Measurements from ENCODE around the gene YY1.
A peak's percentile ranks its signal among the peaks of the same experiment; 100 is the strongest.
"Not testable (repeated sequence)": the region's sequence is repeated elsewhere in the genome, so short reads cannot be mapped to it uniquely, and the experiment has no call there.

The YY1 gene

DNA sequence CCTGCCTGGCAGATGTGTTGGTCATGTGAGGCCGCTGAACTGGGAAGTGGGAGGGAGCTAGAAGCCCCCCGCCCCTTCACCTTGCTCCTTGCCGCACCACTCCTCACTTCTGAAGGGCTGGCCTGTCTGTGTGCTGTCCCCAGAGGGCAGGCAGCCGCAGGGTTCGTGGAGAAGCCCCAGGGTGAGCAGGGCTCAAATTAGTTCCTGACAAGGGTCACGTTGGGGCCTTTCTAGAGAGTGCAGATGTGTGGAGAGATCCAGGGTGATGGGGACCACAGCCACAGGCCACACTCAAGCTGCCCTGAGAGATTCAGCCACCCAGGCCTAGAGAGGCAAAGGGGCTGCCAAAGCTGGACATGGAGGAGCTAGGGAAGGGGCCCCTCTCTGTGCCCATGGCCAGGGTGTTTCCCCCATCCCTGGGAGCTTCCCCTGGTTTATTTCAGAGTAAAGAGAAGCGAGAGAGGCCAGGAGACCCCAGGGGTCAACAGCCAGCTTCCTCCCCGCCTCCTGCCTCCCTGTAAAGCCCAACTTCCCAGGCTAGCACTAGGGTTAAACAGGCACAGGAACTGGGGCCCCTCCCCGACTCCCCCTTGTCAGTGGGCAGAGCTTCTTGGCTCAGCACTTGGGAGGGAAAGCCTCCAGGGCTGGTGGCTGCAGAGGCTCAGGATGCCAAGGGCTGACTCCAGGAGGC lies 51.1 kb downstream of the YY1 start:
- peak overlapping the region; percentile 20 for H3K27ac Mint-ChIP-seq
- no peak overlapping the region for H3K4me3 Mint-ChIP-seq
- no peaks in the 10 kb centered on the region for H3K9me3 Mint-ChIP-seq

DNA sequence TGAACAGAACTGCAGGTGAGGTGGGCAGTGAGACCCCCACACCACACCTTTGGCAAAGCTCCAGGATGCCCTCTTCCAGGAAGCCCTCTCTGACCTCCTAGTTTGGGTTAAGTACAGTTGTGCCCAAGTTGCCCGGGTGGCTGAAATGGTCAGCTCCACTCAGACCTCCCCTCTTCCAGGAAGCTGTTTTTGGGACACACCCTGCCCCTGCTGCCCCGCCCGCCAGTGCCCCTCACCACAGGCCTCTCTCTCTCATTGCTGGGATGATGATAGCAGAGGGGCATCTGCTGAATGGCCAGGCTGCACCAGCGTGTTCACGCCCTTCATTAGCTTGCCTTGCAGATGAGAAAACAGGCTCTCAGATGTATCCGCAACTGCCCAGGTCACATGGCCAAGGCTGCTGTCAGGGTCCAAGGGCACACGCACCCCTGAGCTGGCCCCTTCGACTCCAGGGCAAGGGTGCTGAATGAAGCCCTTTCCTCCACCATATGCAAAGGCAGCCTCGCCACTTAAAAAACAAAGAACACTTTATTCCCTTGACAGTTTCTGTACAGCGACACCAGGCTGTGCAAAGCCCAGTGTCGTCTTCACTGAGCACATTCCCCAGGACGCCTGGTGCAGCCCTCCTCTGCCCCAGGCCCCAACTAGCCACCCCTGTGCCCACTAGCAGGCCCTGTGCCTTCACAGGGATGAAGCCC lies 51.8 kb downstream of the YY1 start:
- Mint-ChIP-seq H3K27me3 (no peaks in the 10 kb centered on the region), H3K9me3 (no peaks in the 10 kb centered on the region), H3K27ac (peak overlapping the region; percentile 20), H3K4me1 (ENCODE audit: low read depth) (peaks cover 4% of the 10 kb centered on the region), H3K4me3 (no peak overlapping the region), H3K36me3 (ENCODE audit: low read depth) (peaks cover 15% of the 10 kb centered on the region)
- DNase-seq = no peak

More for the DNA sequence above, 51.1 kb downstream of the YY1 start:
- DNase-seq = peak; percentile 25
- Mint-ChIP-seq H3K27me3 (no peaks in the 10 kb centered on the region), H3K4me1 (ENCODE audit: low read depth) (peaks cover 5% of the 10 kb centered on the region), H3K36me3 (ENCODE audit: low read depth) (peaks cover 15% of the 10 kb centered on the region)

DNA sequence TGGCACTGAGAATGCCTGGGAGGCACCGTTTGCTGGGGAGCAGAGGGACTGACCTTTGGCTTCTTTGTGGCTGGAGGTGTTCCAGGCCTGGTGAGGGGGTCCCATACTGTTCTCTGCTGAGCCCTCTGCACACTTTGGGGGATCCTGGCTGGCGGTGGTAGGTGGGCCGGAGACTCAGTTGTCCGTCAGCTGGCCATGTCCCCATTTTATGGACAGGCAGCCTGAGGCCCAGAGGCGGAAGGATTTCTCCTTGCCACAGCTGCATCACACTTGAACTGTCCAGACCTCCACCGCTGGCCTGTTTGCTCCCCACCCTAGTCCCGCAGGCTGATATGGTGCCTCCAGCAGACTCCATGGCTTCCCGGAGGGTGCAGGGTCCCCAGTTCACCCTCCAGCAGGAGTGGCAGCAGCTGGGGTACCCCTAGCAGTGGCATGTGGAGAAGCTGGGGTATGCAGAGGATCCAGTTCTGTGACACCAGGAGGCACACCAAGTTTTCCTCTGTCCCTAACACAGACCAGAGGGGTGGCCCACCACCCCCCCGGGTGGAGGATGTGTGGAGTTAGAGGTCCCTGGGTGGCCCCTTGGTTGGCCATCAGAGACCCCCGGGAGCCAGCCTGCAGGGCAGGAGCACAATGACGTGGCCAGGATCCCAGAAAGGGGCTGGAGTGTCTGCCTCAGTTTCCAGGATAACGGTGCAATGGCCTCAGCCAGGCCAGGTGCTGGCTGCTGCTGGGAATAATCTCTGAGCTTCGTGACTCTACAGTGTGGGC lies 52.5 kb downstream of the YY1 start:
- DNase-seq = peak; percentile 22
- Mint-ChIP-seq H3K27ac (peak overlapping the region; percentile 37), H3K9me3 (no peaks in the 10 kb centered on the region), H3K4me1 (ENCODE audit: low read depth) (no peaks in the 10 kb centered on the region), H3K36me3 (ENCODE audit: low read depth) (peaks cover 15% of the 10 kb centered on the region), H3K27me3 (no peaks in the 10 kb centered on the region), H3K4me3 (no peak overlapping the region)

DNA sequence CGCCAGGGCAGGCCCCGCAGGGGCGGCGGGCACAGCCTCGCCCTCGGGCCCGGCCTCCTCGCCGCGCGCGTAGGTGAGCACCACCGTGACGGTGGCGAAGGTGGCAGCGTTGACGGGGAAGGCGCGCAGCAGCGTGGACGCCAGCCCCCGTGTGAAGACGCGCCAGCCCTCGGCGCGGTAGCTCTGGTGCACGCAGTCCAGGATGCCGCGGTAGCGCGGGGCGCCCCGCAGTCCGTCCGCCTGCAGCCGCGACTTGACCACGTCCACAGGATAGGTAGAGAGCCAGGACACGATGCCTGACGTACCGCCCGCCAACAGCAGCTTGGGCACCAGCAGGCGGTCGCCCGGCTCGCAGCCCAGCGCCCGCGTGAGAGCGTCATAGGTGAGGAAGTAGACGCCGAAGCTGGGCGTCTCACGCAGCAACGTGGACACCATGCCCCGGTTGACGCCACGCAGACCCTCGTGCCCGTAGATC lies 53.4 kb downstream of the YY1 start:
- Mint-ChIP-seq H3K4me1 (ENCODE audit: low read depth) (peaks cover 2% of the 10 kb centered on the region), H3K36me3 (ENCODE audit: low read depth) (peaks cover 18% of the 10 kb centered on the region), H3K9me3 (no peaks in the 10 kb centered on the region), H3K4me3 (no peak overlapping the region), H3K27ac (no peak overlapping the region), H3K27me3 (no peaks in the 10 kb centered on the region)
- DNase-seq = peak; percentile 23

DNA sequence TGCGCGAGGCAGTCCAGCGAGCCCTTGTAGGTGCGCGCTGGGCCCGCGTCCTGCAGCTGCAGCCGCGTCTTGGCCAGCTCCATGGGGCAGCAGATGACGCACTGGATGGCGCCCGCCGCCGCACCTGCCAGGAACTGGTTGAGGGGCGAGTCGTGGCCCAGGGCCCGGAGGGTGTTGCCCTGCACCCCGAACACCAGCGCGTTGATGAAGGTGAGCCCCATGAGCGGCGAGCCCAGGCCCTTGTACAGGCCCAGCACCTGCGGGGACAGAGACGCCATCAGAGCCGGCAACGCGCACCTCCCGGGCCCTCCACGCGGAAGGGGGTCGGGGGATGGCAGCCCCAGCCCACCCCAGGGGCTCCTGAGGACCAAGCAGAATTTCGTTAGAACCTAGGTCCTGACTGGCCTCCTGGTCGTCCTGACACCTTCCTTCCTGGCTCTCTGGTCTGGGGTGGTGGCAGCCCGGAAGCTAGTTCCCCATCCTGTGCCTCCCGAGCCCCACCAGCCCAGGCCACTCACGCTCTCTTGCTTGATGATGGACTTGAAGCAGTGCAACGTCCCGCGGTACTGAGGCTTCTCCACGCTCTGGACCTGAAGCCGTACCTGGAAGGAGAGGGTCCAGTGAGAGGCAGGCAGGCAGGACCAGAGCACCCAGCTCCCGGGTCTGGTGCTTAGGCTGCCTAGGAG lies 54.0 kb downstream of the YY1 start:
- Mint-ChIP-seq H3K4me1 (ENCODE audit: low read depth) (peaks cover 4% of the 10 kb centered on the region), H3K36me3 (ENCODE audit: low read depth) (peaks cover 18% of the 10 kb centered on the region), H3K4me3 (no peak overlapping the region), H3K27me3 (no peaks in the 10 kb centered on the region), H3K27ac (no peak overlapping the region), H3K9me3 (no peaks in the 10 kb centered on the region)
- DNase-seq = no peak

DNA sequence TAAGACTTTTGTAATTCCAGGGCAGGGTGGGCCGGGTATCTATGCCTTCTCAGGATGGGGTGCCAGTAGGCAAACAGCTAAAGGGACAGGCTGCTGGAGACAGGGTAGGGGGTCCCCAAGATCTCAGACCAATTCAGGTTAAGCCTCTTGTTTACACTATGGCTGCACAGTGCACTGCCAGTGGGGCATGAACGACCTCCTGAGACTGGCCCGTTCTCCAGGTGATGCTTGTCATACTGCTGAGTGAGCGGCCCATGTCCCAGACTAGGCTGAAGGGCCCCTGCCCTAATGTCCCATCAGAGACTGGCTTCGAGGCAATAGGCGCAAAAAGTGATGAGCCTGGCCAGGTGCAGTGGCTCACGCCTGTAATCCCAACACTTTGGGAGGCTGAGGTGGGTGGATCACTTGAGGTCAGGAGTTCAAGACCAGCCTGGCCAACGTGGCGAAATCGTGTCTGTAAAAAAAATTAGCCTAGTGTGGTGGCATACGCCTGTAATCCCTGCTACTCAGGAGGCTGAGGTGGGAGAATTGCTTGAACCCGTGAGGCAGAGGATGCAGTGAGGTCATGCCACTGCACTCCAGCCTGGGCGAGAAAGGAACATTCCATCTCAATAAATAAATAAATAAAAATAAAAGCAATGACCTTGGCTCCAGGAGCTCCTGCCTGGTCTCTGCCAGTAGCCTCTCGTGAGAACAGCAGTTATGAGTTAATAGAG lies 54.7 kb downstream of the YY1 start:
- DNase-seq = peak; percentile 21
- no peak overlapping the region for H3K4me3 Mint-ChIP-seq
- peaks cover 23% of the 10 kb centered on the region for H3K36me3 Mint-ChIP-seq (ENCODE audit: low read depth)
- no peak overlapping the region for H3K27ac Mint-ChIP-seq
- H3K4me1 Mint-ChIP-seq (ENCODE audit: low read depth) = peaks cover 7% of the 10 kb centered on the region
- no peaks in the 10 kb centered on the region for H3K27me3 Mint-ChIP-seq
- H3K9me3 Mint-ChIP-seq = no peaks in the 10 kb centered on the region

DNA sequence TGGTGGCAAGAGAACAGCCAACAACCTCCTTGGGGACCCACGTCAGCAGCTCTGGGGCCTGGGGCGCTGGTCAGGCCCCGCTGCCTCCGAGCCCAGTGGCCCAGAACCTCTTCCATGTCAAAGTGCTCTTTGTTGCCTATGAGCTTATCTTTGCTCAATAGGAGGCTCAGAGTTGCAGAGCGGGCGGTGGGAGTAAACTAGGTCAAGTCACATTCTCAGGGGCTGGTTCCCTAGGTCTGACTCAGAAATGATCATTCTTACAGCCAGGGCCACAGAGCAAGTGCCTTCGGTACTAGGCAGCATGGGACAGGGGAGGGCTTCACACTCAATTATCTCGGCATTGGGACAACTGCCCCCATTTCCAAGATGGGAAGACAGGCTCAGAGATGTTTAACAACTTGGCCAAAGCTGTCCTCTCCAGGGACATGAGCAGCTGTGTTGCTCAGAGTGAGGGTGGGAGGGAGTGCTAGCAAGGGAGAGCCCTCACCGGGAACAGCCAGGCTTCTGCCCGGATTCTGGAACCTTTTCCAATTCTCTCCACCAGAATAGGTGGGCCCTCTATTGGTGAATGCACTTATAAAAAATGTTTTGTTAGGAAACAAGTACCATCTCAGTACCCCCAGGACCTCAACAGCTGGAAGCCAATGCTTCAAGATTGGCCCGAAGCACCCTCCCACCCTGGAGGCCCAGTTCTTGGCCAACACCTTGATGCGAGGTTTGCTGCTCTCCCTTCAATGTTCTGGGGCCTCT lies 55.4 kb downstream of the YY1 start:
- no peaks in the 10 kb centered on the region for H3K27me3 Mint-ChIP-seq
- no peaks in the 10 kb centered on the region for H3K9me3 Mint-ChIP-seq
- H3K4me1 Mint-ChIP-seq (ENCODE audit: low read depth) = peaks cover 7% of the 10 kb centered on the region
- peaks cover 19% of the 10 kb centered on the region for H3K36me3 Mint-ChIP-seq (ENCODE audit: low read depth)
- H3K27ac Mint-ChIP-seq = no peak overlapping the region
- no peak overlapping the region for H3K4me3 Mint-ChIP-seq
- peak; percentile 20 for DNase-seq

DNA sequence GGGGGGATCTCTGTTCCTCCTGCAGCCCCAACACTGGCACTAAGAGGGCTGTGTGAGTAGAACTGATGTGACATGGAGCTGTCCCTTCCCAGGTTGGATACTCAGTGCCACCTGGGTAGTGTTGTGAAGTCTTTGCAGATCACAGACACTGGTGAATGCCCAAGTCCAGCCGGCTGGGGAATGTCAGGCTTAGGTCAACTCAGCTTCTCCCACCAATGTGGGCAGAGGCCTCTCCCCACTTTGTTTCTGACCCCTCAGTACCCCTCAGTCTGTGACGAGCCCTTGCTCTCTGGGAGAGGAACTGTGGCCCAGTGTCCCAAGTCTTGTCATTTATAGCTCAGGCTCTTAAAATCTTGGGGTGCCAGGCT lies 56.0 kb downstream of the YY1 start:
- Mint-ChIP-seq H3K36me3 (ENCODE audit: low read depth) (peaks cover 19% of the 10 kb centered on the region), H3K4me1 (ENCODE audit: low read depth) (peaks cover 7% of the 10 kb centered on the region), H3K9me3 (no peaks in the 10 kb centered on the region), H3K4me3 (no peak overlapping the region), H3K27ac (no peak overlapping the region), H3K27me3 (no peaks in the 10 kb centered on the region)
- DNase-seq = no peak

DNA sequence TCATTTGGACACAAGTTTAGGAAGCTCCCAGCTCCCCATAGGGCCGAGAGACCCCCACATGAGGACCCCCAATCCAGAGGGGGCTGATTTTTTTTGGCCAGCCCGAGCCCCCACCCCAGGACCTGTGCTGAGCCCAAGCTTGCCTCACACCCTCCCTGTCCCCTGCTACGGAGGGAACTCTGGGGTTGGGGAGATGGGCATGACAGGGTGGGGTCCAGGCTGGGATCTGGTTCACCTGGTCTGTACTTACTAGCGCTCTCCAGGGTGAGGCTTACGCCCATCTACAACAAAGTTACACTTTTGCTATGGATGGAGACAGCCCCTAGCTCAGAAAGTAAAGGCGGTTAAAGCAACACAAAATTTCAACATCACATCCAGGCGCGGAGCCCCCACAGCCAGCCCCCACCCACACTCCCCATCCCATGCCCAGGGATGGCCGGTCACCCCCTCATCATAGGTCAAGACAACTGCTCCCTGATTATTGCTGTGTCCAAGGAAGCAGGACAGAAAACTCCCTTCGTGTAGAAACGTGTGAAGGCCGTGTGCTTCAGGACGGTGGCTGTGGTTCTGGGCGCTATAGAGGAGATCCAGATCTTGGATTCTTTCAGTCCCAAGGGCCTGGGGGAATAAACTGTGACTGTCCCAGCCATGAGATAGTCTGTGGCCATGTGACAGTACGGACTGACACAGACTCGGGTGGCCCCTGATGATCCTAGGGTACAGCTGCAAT lies 56.6 kb downstream of the YY1 start:
- DNase-seq = no peak
- Mint-ChIP-seq H3K4me3 (no peak overlapping the region), H3K27me3 (no peaks in the 10 kb centered on the region), H3K36me3 (ENCODE audit: low read depth) (peaks cover 19% of the 10 kb centered on the region), H3K27ac (no peak overlapping the region), H3K4me1 (ENCODE audit: low read depth) (peaks cover 7% of the 10 kb centered on the region), H3K9me3 (no peaks in the 10 kb centered on the region)

DNA sequence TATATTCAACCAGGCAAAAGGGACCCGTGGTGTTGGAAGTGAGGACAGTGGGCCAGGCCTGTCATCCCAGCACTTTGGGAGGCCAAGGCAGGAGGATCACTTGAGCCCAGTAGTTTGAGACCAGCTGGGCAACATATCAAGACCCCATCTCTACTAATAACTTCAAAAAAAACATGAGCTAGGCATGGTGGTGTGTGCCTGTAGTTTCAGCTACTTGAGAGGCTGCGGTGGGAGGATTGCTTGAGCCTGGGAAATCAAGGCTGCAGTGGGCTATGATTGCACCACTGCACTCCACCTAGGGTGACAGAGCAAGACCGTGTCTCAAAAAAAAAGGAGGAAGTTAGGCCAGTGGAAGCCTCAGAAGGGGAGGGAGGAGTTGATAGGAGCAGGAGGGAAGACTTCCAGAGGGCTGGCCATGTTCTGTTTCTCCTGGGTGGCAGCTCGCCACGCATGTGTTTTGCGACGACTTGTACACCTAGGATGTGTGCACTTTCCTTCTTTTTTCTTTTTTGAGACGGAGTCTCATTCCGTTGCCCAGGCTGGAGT lies 57.2 kb downstream of the YY1 start:
- Mint-ChIP-seq H3K27ac (peak overlapping the region; percentile 61), H3K9me3 (no peaks in the 10 kb centered on the region), H3K27me3 (no peaks in the 10 kb centered on the region), H3K36me3 (ENCODE audit: low read depth) (peaks cover 16% of the 10 kb centered on the region), H3K4me1 (ENCODE audit: low read depth) (peaks cover 7% of the 10 kb centered on the region), H3K4me3 (no peak overlapping the region)
- no peak for DNase-seq

DNA sequence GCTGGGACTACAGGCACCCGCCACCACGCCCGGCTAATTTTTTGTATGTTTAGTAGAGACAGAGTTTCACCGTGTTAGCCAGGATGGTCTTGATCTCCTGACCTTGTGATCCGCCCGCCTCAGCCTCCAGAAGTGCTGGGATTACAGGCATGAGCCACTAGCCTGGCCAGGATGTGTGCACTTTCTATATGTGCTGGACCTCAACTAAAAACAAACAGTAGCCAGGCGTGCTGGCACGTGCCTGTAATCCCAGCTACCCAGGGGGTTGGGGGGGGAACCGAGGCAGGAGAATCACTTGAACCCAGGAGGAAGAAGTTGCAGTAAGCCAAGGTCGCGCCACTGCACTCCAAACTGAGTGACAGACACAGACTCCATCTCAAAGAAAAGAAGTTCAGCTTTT lies 57.8 kb downstream of the YY1 start:
- H3K4me3 Mint-ChIP-seq; H3K4me1 Mint-ChIP-seq (ENCODE audit: low read depth); H3K27me3 Mint-ChIP-seq; H3K27ac Mint-ChIP-seq; H3K9me3 Mint-ChIP-seq; DNase-seq: not testable (repeated sequence)
- peaks cover 12% of the 10 kb centered on the region for H3K36me3 Mint-ChIP-seq (ENCODE audit: low read depth)

DNA sequence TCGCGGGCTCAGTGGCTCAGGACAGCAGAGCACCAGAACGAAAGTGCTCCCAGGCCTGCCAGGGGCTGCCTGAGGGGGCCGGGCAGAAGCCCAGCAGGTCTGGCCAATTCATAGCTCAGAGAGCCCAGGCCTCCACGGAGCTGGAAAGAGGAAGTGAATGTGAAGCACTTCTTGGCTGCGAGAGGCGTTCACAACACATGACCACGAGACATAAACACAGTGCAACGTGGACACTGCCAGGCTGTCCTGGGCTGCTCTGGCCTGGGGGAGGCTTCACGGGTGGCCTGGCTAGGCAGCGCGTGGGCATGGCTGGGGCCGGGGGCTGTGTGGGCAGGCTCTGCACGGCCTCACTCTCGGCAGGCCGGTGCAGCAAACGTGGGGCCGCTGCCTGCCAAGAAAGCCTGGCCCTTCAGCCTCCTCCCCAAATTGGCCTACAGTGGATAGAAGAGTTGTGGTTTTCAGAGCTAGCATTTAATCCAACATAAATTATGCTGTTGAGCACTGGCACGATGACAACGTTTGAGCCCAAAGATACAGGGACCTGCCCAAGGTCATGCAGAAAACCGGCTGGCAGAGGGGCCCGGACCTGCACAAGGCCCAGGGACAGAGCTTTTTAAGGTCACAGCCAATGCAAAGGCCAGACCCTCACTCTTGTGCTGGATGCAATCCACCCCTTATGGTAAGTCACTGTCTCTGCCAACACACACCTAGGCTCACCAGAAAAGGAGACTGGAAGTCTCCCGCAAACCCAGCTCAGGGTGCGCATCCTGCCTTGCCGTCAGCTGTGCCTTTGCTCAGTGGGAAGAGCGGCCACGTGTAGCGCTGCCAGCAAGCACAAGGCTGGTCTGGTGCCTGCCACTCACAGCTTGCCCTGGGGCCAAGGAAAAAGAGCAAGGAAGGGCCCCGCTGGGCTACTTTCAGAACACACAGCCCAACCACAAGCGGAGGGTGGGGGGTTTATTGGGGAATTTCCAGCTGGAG lies 58.7 kb downstream of the YY1 start:
- no peak overlapping the region for H3K4me3 Mint-ChIP-seq
- no peaks in the 10 kb centered on the region for H3K27me3 Mint-ChIP-seq
- H3K36me3 Mint-ChIP-seq (ENCODE audit: low read depth) = peaks cover 9% of the 10 kb centered on the region
- no peak overlapping the region for H3K27ac Mint-ChIP-seq
- no peak for DNase-seq
- H3K9me3 Mint-ChIP-seq = no peaks in the 10 kb centered on the region
- H3K4me1 Mint-ChIP-seq (ENCODE audit: low read depth) = peaks cover 9% of the 10 kb centered on the region
